GM10266 (cell line): ENCODE data around the gene KCTD6.

Experiments
- DNase-seq: peaks from one replicate; pipeline ENCODE4 v3.0.0; 2012; ENCODE audit errors: extremely low spot score
- CTCF ChIP-seq: IDR thresholded peaks from 2 replicates; pipeline ENCODE4 v1.5.1; 2012; ENCODE audit warnings: mild to moderate bottlenecking, low read depth; ENCODE audit not compliant: control insufficient read depth, insufficient read depth; ENCODE audit errors: missing control alignments

Gene KCTD6

GRCh38 chr3:58534592-58535494, 42.9 kb downstream of the KCTD6 start:
- no peak for DNase-seq
- TF ChIP-seq CTCF: no peak

- DNase-seq: no peak
These were observed 43.9 kb downstream of the KCTD6 start for GRCh38 chr3:58535531-58536500.

GRCh38 chr3:58536501-58537411, 44.9 kb downstream of the KCTD6 start, which contains the start of gene ACOX2:
Gene ACOX2, minus strand, starts transcription at chr3:58537190. Its CDS starts 2,084 bp downstream, at chr3:58535106.
- no peak for TF ChIP-seq CTCF
- no peak for DNase-seq

More at GRCh38 chr3:58535531-58536500, 43.9 kb downstream of the KCTD6 start:
- no peak for TF ChIP-seq CTCF

- TF ChIP-seq CTCF: no peak
- DNase-seq: no peak
These were observed 45.8 kb downstream of the KCTD6 start for GRCh38 chr3:58537412-58538301.

GRCh38 chr3:58539626-58540025, 47.7 kb downstream of the KCTD6 start:
- TF ChIP-seq CTCF: no peak
- no peak for DNase-seq

GRCh38 chr3:58540176-58540858, 48.4 kb downstream of the KCTD6 start:
- TF ChIP-seq CTCF: no peak
- DNase-seq: no peak
